Glutamatergic neuron (in vitro differentiated cells): ENCODE results near the gene LRP1B. TPM values are rescaled to one million over a fixed set of nuclear protein-coding genes. Genes with fewer than 3 reads are reported as not detected.

ENCODE experiments used
- DNase-seq: peaks from one replicate; pipeline ENCODE4 v3.0.0; 2022
- H3K27ac Mint-ChIP-seq: one replicate; pipeline ENCODE4 v1.8.0; 2020; ENCODE audit warnings: mild to moderate bottlenecking, mixed read lengths, inconsistent platforms; ENCODE audit not compliant: unreplicated experiment
- H3K27me3 Mint-ChIP-seq: one replicate; pipeline ENCODE4 v1.8.0; 2020; ENCODE audit warnings: mild to moderate bottlenecking, moderate library complexity, mixed read lengths, inconsistent platforms; ENCODE audit not compliant: unreplicated experiment
- H3K36me3 Mint-ChIP-seq: one replicate; pipeline ENCODE4 v1.8.0; 2020; ENCODE audit warnings: mild to moderate bottlenecking, mixed read lengths, inconsistent platforms; ENCODE audit not compliant: unreplicated experiment
- H3K4me1 Mint-ChIP-seq: one replicate; pipeline ENCODE4 v1.8.0; 2020; ENCODE audit warnings: mild to moderate bottlenecking, low read depth, mixed read lengths, inconsistent platforms; ENCODE audit not compliant: unreplicated experiment
- H3K4me3 Mint-ChIP-seq: one replicate; pipeline ENCODE4 v1.8.0; 2020; ENCODE audit warnings: mild to moderate bottlenecking, mixed read lengths, inconsistent platforms; ENCODE audit not compliant: unreplicated experiment
- H3K9me3 Mint-ChIP-seq: one replicate; pipeline ENCODE4 v1.8.0; 2020; ENCODE audit warnings: mild to moderate bottlenecking, moderate library complexity, mixed read lengths, inconsistent platforms; ENCODE audit not compliant: unreplicated experiment
- total RNA-seq: library from RNA; stranded (reverse); fragmentation: NEBNext Ultra II Directional; extraction: Animal tissue kit (Norgen Biotek cat#: 25700); gene quantifications from one replicate; pipeline ENCODE4 v1.2.1, GENCODE V29; 2021; ENCODE audit not compliant: unreplicated experiment
- TF ChIP-seq, protein P1 (sequence below): fragments of 200-600 bp; sonication (generic); IDR thresholded peaks from one replicate; pipeline ENCODE4 v1.5.0; 2021; ENCODE audit not compliant: partially characterized antibody, unreplicated experiment

The LRP1B gene
- total RNA-seq, 1 donor from 2014 or later = 28.7 TPM

DNA sequence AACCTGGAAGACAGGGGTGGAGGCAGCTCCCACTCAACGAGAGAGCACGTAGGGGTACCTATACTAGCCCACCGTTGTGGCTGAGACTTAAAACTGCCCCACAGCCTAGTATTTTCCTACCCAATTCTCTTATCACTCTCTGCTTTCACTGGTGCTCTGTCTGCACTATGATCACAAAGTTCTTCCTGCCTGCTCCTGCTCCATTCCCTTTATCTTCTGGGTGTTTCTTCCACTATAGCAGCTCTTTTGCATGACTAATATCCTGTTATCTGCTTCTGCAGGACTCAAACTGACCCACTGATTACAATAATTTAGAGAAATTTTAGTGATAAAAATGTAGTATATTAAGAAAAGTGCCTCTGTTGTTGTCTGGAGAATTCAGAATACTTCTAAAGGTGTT, 184.8 kb downstream of the LRP1B start:
- H3K36me3 Mint-ChIP-seq = no peaks in the 10 kb centered on the region

DNA sequence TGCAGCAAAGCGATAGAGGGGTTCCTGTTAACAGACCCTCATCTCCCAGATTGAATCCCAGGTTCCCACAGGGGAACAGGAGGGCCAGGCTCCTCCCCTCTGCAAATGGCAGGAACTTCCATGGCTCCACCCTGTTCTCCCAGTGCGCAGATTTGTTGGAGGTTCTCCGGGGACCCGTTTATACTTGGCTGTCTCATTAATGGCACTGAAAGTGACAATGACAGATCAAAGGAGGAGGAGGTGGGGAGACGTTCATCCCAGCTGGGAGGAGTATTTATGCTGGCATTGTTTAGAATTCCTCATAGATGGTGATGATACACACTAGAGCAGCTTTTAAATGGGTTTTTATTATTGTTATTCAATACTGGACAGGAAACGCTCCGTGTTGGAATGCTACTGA, 186.9 kb downstream of the LRP1B start:
- DNase-seq = peak; percentile 50
- H3K4me3 Mint-ChIP-seq = no peak overlapping the region
- TF ChIP-seq, protein P1, sequence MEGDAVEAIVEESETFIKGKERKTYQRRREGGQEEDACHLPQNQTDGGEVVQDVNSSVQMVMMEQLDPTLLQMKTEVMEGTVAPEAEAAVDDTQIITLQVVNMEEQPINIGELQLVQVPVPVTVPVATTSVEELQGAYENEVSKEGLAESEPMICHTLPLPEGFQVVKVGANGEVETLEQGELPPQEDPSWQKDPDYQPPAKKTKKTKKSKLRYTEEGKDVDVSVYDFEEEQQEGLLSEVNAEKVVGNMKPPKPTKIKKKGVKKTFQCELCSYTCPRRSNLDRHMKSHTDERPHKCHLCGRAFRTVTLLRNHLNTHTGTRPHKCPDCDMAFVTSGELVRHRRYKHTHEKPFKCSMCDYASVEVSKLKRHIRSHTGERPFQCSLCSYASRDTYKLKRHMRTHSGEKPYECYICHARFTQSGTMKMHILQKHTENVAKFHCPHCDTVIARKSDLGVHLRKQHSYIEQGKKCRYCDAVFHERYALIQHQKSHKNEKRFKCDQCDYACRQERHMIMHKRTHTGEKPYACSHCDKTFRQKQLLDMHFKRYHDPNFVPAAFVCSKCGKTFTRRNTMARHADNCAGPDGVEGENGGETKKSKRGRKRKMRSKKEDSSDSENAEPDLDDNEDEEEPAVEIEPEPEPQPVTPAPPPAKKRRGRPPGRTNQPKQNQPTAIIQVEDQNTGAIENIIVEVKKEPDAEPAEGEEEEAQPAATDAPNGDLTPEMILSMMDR = no peak
- peaks cover 37% of the 10 kb centered on the region for H3K4me1 Mint-ChIP-seq
- no peaks in the 10 kb centered on the region for H3K9me3 Mint-ChIP-seq
- H3K27me3 Mint-ChIP-seq = no peaks in the 10 kb centered on the region
- H3K27ac Mint-ChIP-seq = peak overlapping the region; percentile 20
- no peaks in the 10 kb centered on the region for H3K36me3 Mint-ChIP-seq

More for the DNA sequence above, 184.8 kb downstream of the LRP1B start:
- Mint-ChIP-seq H3K4me3 (no peak overlapping the region), H3K9me3 (no peaks in the 10 kb centered on the region), H3K4me1 (peaks cover 25% of the 10 kb centered on the region), H3K27ac (no peak overlapping the region), H3K27me3 (no peaks in the 10 kb centered on the region)
- no peak for DNase-seq
- TF ChIP-seq, protein P1 = no peak

GRCh38 chr2:141942006-141942789, 188.6 kb downstream of the LRP1B start:
- Mint-ChIP-seq H3K36me3 (no peaks in the 10 kb centered on the region), H3K4me3 (no peak overlapping the region), H3K4me1 (peaks cover 37% of the 10 kb centered on the region), H3K9me3 (no peaks in the 10 kb centered on the region), H3K27me3 (no peaks in the 10 kb centered on the region), H3K27ac (no peak overlapping the region)
- TF ChIP-seq, protein P1 = peak; percentile 59
- DNase-seq = no peak

DNA sequence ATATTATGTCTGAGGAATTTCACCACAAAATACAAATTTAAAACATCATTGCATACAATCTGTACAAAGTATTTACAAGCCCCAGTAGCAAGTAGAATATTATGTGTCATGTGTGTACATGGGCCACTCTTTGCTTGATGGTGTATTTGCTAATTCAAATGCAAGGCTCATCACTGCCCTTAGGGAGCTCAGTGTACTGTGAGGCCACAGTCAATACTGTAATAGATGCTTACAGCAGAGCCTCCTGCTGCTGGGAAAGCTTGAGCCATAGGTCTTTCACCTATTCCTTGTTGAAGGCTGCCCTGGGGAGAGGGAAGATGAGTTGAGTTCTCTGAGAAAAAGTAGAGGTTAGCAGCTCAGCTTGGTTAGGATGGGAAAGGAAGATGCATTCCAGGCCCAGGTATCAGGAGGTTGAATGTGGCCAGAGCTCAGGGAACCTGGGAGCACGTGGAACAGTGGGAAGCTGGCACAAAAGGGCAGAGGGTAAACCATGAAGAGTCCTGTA, 189.6 kb downstream of the LRP1B start:
- Mint-ChIP-seq H3K27ac (peak overlapping the region; percentile 71), H3K9me3 (no peaks in the 10 kb centered on the region), H3K4me3 (peak overlapping the region; percentile 31), H3K27me3 (no peaks in the 10 kb centered on the region), H3K4me1 (peaks cover 36% of the 10 kb centered on the region), H3K36me3 (no peaks in the 10 kb centered on the region)
- TF ChIP-seq, protein P1 = no peak
- peak; percentile 19 for DNase-seq

DNA sequence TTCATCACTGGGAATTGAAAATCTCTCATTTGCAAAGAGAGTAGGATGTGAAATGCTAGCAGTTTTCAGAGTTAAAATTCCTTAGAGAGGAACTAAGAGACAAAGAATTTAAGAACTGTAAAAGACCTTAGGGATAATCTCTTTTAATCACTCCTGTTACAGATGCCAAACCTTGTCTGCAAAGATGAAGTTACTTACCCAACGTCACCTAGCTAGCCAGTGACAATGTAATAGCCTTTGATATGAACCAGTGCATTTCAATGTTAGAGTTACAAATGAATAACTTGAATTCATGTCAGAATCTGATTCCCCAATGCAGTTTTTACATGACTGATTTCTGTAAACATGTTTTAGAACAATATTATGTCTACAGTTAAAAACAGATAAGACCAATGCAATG, 190.1 kb downstream of the LRP1B start:
- no peak overlapping the region for H3K4me3 Mint-ChIP-seq
- no peaks in the 10 kb centered on the region for H3K27me3 Mint-ChIP-seq
- no peaks in the 10 kb centered on the region for H3K36me3 Mint-ChIP-seq
- TF ChIP-seq, protein P1 = no peak
- no peak overlapping the region for H3K27ac Mint-ChIP-seq
- DNase-seq = no peak
- peaks cover 36% of the 10 kb centered on the region for H3K4me1 Mint-ChIP-seq
- no peaks in the 10 kb centered on the region for H3K9me3 Mint-ChIP-seq
